Mammary epithelial cell (primary cell): ENCODE data around the gene CLK4.

Experiments used
- CTCF ChIP-seq, 2 donors: IDR thresholded peaks in 1 of 2; conservative IDR thresholded peaks in 1 of 2; 2 replicates each; pipeline ENCODE4 v1.5.1; 2011 to 2012; ENCODE audit warnings: inconsistent platforms in 2 of 2, low read length in 2 of 2, mild to moderate bottlenecking in 2 of 2, control low read depth in 1 of 2, low read depth in 1 of 2; ENCODE audit not compliant: insufficient read depth in 1 of 2; ENCODE audit errors: extremely low read depth in 1 of 2
- EZH2 ChIP-seq: IDR thresholded peaks from 2 replicates; pipeline ENCODE4 v1.6.1; 2012; ENCODE audit warnings: low read length, inconsistent platforms, borderline replicate concordance

GRCh38 chr5:178581621-178582020 lies 45.2 kb downstream of the CLK4 start:
- TF ChIP-seq CTCF (conservative IDR thresholded peaks at IDR 0.05 in 1 of 2, IDR thresholded peaks at IDR 0.05 in 1 of 2; ENCODE audit: extremely low read depth in 1 of 2, insufficient read depth in 1 of 2, low read depth in 1 of 2, low read length in 2 of 2) (no peak), EZH2 (no peak)
